Prostate gland (tissue), 2 donors: Measurements from ENCODE around the gene SPDEF. TPM values are rescaled to one million over a fixed set of nuclear protein-coding genes. Genes with fewer than 3 reads are reported as not detected.

Experiments used
- DNase-seq: peaks from one replicate; pipeline ENCODE4 v3.0.0-alpha.2; 2019; ENCODE audit warnings: low spot score
- H3K27ac ChIP-seq, 2 donors: fragments of 200-600 bp; sonication (generic); 2 replicates each; pipeline ENCODE4 v1.5.1; 2017 to 2019
- H3K27me3 ChIP-seq: fragments of 200-600 bp; sonication (generic); replicated peaks from 2 replicates; pipeline ENCODE4 v1.5.1; 2019; ENCODE audit not compliant: insufficient read depth
- H3K36me3 ChIP-seq, 2 donors: fragments of 200-600 bp; sonication (generic); 1 replicate in 1 of 2; 2 replicates in 1 of 2; pipeline versions ENCODE4 v1.5.1 to v1.8.1; 2017 to 2019
- H3K4me1 ChIP-seq: fragments of 200-600 bp; sonication (generic); replicated peaks from 2 replicates; pipeline ENCODE4 v1.5.1; 2019
- H3K4me3 ChIP-seq, 2 donors: fragments of 200-600 bp; sonication (generic); 2 replicates each; pipeline ENCODE4 v1.5.1; 2017 to 2019
- H3K9me3 ChIP-seq: fragments of 200-600 bp; sonication (generic); 2 replicates; pipeline ENCODE4 v1.5.1; 2017
- CTCF ChIP-seq, 4 experiments: fragments of 200-600 bp in 2 of 4; fragments of 450-650 bp in 2 of 4; sonication (generic) in 2 of 4; IDR thresholded peaks; 1 replicate in 3 of 4; 2 replicates in 1 of 4; pipeline ENCODE4 v1.5.1; 2016 to 2019; ENCODE audit warnings: antibody characterized with exemption in 4 of 4, mild to moderate bottlenecking in 2 of 4, moderate library complexity in 2 of 4
- POLR2A ChIP-seq: fragments of 450-650 bp; IDR thresholded peaks from one replicate; pipeline ENCODE4 v1.6.1; 2016; ENCODE audit warnings: antibody characterized with exemption, mild to moderate bottlenecking
- POLR2AphosphoS5 ChIP-seq: sonication (generic); formaldehyde crosslinking; IDR thresholded peaks from one replicate; pipeline ENCODE4 v1.6.1; 2017; ENCODE audit warnings: antibody characterized with exemption
- WGBS: methylation state at CpG from one replicate; pipeline ENCODE4 v1.1.5; 2018; 5-methylcytosine and 5-hydroxymethylcytosine counted together
- intact Hi-C: fragments of 100-400 bp; cut with DNase I; formaldehyde crosslinking; loops from one replicate; pipeline ENCODE4 v1.14.2; 2022
- total RNA-seq, 2 donors: library from RNA; depleted of rRNA; stranded (reverse); fragments of >200 nt; gene quantifications; one replicate each; pipeline ENCODE4 v1.1.0, GENCODE V29; 2016

Gene SPDEF
- total RNA-seq, 2 donors from 2014 or later: 165 to 738 TPM

- DNase-seq: no peak
- Histone ChIP-seq H3K27me3 (no peaks in the 10 kb centered on the region), H3K4me3 (no peak overlapping the region), H3K9me3 (no peaks in the 10 kb centered on the region), H3K4me1 (no peaks in the 10 kb centered on the region), H3K27ac (no peak overlapping the region), H3K36me3 (no peaks in the 10 kb centered on the region)
- TF ChIP-seq POLR2AphosphoS5 (no peak), POLR2A (no peak)
- WGBS: 85% methylated on average over 10 of the region's 10 CpGs
- intact Hi-C loops: loop anchor here (10.0 kb wide), 1 partner anchor 172 kb away; the partner anchor contains the start of gene ILRUN
These were observed 33.4 kb downstream of the SPDEF start for GRCh38 chr6:34522761-34523160.

- H3K27me3 ChIP-seq: no peaks in the 10 kb centered on the region
- WGBS: 88% methylated on average over 28 of the region's 28 CpGs
- H3K4me3 ChIP-seq: no peak overlapping the region
- no peaks in the 10 kb centered on the region for H3K9me3 ChIP-seq
- DNase-seq: no peak
- intact Hi-C loops: loop anchor here (10.0 kb wide), 1 partner anchor 173 kb away; the partner anchor contains the start of gene ILRUN
- no peaks in the 10 kb centered on the region for H3K4me1 ChIP-seq
- H3K36me3 ChIP-seq: no peaks in the 10 kb centered on the region
- TF ChIP-seq POLR2AphosphoS5 (no peak), POLR2A (no peak), CTCF (IDR thresholded peaks at IDR 0.05) (no peak)
- H3K27ac ChIP-seq: no peak overlapping the region
These were observed 34.5 kb downstream of the SPDEF start for GRCh38 chr6:34521463-34522285.

- Histone ChIP-seq H3K9me3 (no peaks in the 10 kb centered on the region), H3K27me3 (no peaks in the 10 kb centered on the region), H3K36me3 (no peaks in the 10 kb centered on the region), H3K4me1 (no peaks in the 10 kb centered on the region), H3K4me3 (no peak overlapping the region), H3K27ac (no peak overlapping the region)
- intact Hi-C loops: loop anchor here (10.0 kb wide), 1 partner anchor 174 kb away; the partner anchor contains the start of gene ILRUN
- no peak for DNase-seq
- WGBS: 77% methylated on average over 24 of the region's 24 CpGs
- TF ChIP-seq POLR2AphosphoS5 (no peak), CTCF (IDR thresholded peaks at IDR 0.05) (no peak), POLR2A (no peak)
These were observed 35.3 kb downstream of the SPDEF start for GRCh38 chr6:34520645-34521462.

- Histone ChIP-seq H3K9me3 (no peaks in the 10 kb centered on the region), H3K27ac (no peak overlapping the region), H3K4me3 (no peak overlapping the region), H3K27me3 (no peaks in the 10 kb centered on the region), H3K4me1 (no peaks in the 10 kb centered on the region), H3K36me3 (no peaks in the 10 kb centered on the region)
- no peak for TF ChIP-seq POLR2A
- no peak for TF ChIP-seq POLR2AphosphoS5
- TF ChIP-seq CTCF (IDR thresholded peaks at IDR 0.05): no peak
- intact Hi-C loops: loop anchor here (10.0 kb wide), 1 partner anchor 175 kb away; the partner anchor contains the start of gene ILRUN
- DNase-seq: no peak
- 93% methylated on average over 5 of the region's 8 CpGs for WGBS
These were observed 36.0 kb downstream of the SPDEF start for GRCh38 chr6:34519971-34520644.
